Measurements from ENCODE around the gene FAM90A1.
"Not testable (repeated sequence)": the region's sequence is repeated elsewhere in the genome, so short reads cannot be mapped to it uniquely, and the experiment has no call there.

FAM90A1 gene

GRCh38 chr12:8233300-8233855 lies 6.0 kb upstream of the FAM90A1 start:
- DNase-seq = peak; percentile 57

GRCh38 chr12:8231666-8232608 lies 4.5 kb upstream of the FAM90A1 start:
- peak; percentile 69 for DNase-seq

GRCh38 chr12:8231049-8231448 lies 3.6 kb upstream of the FAM90A1 start:
- not testable (repeated sequence) for DNase-seq

- DNase-seq = not testable (repeated sequence)
Measured at GRCh38 chr12:8229486-8229885, 2.1 kb upstream of the FAM90A1 start.

GRCh38 chr12:8228607-8229006 lies 1.2 kb upstream of the FAM90A1 start:
- not testable (repeated sequence) for DNase-seq

GRCh38 chr12:8227732-8228077 lies 287 bp upstream of the FAM90A1 start:
- DNase-seq = not testable (repeated sequence)

GRCh38 chr12:8226355-8226754 lies 1.1 kb downstream of the FAM90A1 start:
- DNase-seq = no peak

GRCh38 chr12:8224782-8225181 lies 2.6 kb downstream of the FAM90A1 start:
- not testable (repeated sequence) for DNase-seq

GRCh38 chr12:8223646-8224045 lies 3.8 kb downstream of the FAM90A1 start:
- DNase-seq = not testable (repeated sequence)

GRCh38 chr12:8222303-8222702 lies 5.1 kb downstream of the FAM90A1 start:
- not testable (repeated sequence) for DNase-seq

- not testable (repeated sequence) for DNase-seq
Measured at GRCh38 chr12:8221844-8222243, 5.6 kb downstream of the FAM90A1 start.

- not testable (repeated sequence) for DNase-seq
Measured at GRCh38 chr12:8221375-8221774, 6.0 kb downstream of the FAM90A1 start.

- DNase-seq = peak; percentile 75
Measured at GRCh38 chr12:8218711-8219382, 8.6 kb downstream of the FAM90A1 start.

- not testable (repeated sequence) for DNase-seq
Measured at GRCh38 chr12:8197685-8198308, 29.6 kb downstream of the FAM90A1 start.

- not testable (repeated sequence) for DNase-seq
Measured at GRCh38 chr12:8188088-8188487, 39.3 kb downstream of the FAM90A1 start.

- not testable (repeated sequence) for DNase-seq
Measured at GRCh38 chr12:8184206-8184605, 43.2 kb downstream of the FAM90A1 start.

GRCh38 chr12:8183346-8183745 lies 44.1 kb downstream of the FAM90A1 start:
- not testable (repeated sequence) for DNase-seq

GRCh38 chr12:8182923-8183322 lies 44.5 kb downstream of the FAM90A1 start:
- DNase-seq = not testable (repeated sequence)

GRCh38 chr12:8181271-8181670 lies 46.1 kb downstream of the FAM90A1 start:
- DNase-seq = not testable (repeated sequence)

- peak; percentile 99 for DNase-seq
Measured at GRCh38 chr12:8179989-8180585, 47.3 kb downstream of the FAM90A1 start.

- not testable (repeated sequence) for DNase-seq
Measured at GRCh38 chr12:8172911-8173310, 54.5 kb downstream of the FAM90A1 start.

Data from NCI-H2171 treated with DMSO at 0.1 percent for 48 hours (cell line).